Measurements from ENCODE around the gene GYS1.

DNA sequence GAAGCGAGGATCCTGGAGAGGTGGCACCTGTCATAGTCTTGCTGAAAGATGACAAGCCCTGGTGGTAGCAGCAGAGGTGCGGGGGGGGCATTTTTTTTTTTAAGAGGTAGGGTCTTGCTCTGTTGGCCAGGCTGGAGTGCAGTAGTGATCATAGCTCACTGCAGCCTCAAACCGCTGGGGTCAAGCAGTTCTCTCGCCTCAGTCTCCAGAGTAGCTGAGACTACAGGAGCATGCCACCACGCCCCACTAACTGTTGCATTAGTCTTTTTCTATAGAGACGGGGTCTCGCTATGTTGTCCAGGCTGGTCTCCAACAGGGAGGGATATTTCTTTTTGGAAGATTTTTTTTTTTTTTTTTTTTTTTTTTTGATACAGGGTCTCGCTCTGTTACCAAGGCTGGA is 35.1 kb downstream of the GYS1 start:
- TF ChIP-seq, protein P1, sequence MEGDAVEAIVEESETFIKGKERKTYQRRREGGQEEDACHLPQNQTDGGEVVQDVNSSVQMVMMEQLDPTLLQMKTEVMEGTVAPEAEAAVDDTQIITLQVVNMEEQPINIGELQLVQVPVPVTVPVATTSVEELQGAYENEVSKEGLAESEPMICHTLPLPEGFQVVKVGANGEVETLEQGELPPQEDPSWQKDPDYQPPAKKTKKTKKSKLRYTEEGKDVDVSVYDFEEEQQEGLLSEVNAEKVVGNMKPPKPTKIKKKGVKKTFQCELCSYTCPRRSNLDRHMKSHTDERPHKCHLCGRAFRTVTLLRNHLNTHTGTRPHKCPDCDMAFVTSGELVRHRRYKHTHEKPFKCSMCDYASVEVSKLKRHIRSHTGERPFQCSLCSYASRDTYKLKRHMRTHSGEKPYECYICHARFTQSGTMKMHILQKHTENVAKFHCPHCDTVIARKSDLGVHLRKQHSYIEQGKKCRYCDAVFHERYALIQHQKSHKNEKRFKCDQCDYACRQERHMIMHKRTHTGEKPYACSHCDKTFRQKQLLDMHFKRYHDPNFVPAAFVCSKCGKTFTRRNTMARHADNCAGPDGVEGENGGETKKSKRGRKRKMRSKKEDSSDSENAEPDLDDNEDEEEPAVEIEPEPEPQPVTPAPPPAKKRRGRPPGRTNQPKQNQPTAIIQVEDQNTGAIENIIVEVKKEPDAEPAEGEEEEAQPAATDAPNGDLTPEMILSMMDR (tag by site-specific recombination; IDR thresholded peaks at IDR 0.05) = no peak
- TF ChIP-seq, protein P2, sequence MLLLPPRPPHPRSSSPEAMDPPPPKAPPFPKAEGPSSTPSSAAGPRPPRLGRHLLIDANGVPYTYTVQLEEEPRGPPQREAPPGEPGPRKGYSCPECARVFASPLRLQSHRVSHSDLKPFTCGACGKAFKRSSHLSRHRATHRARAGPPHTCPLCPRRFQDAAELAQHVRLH (tag by site-specific recombination; IDR thresholded peaks at IDR 0.05) = no peak
- TF ChIP-seq ZNF138 (tag by site-specific recombination; IDR thresholded peaks at IDR 0.05; ENCODE audit: borderline replicate concordance) (no peak), ZNF292 (tag by site-specific recombination; IDR thresholded peaks at IDR 0.05; ENCODE audit: borderline replicate concordance, low read depth) (no peak), SALL2 (tag by site-specific recombination; IDR thresholded peaks at IDR 0.05; ENCODE audit: borderline replicate concordance) (no peak), ZNF341 (tag by site-specific recombination; IDR thresholded peaks at IDR 0.05; ENCODE audit: low read depth) (no peak)

All from HEK293 (cell line).